ENCODE measurements around the gene EIF4B. TPM values are rescaled to one million over a fixed set of nuclear protein-coding genes. Genes with fewer than 3 reads are reported as not detected.

Gene EIF4B
- polyA plus RNA-seq, 1 experiment: 645 TPM

GRCh38 chr12:53064613-53065436 is 58.6 kb downstream of the EIF4B start:
- DNase-seq (ENCODE audit: low read depth, low spot score): no peak
- Histone ChIP-seq H3K27me3 (ENCODE audit: control insufficient read depth, insufficient read depth, low read length) (no peaks in the 10 kb centered on the region), H3K4me3 (ENCODE audit: low read depth, low read length) (no peak overlapping the region), H3K27ac (ENCODE audit: low read depth, low read length) (peak overlapping the region; percentile 80), H3K9me3 (ENCODE audit: control insufficient read depth, insufficient read depth, low read length) (no peaks in the 10 kb centered on the region)
- ChIA-PET CTCF (interaction anchor here (0.7 to 3.8 kb wide), 26 partner anchors 7 to 259 kb away, joined by 3 to 120 read pairs (median 8); partner anchors contain the start of genes AAAS, CSAD, IGFBP6 and SOAT2), POLR2A (interaction anchor here (1.1 to 3.3 kb wide), 10 partner anchors 9 to 133 kb away, joined by 3 to 48 read pairs (median 6); partner anchors contain the start of genes IGFBP6, SOAT2 and SPRYD3)
- no peak for TF ChIP-seq CTCF (IDR thresholded peaks at IDR 0.05; ENCODE audit: low read depth, low read length)

- ChIA-PET POLR2A (interaction anchor here (0.6 to 4.5 kb wide), 17 partner anchors 8 to 132 kb away, joined by 3 to 48 read pairs (median 4); partner anchors contain the start of genes CSAD, IGFBP6, SOAT2 and SPRYD3), CTCF (interaction anchor here (0.7 to 3.8 kb wide), 31 partner anchors 8 to 279 kb away, joined by 3 to 120 read pairs (median 7); partner anchors contain the start of genes AAAS, CSAD, ESPL1 and IGFBP6)
- DNase-seq (ENCODE audit: low read depth, low spot score): no peak
- Histone ChIP-seq H3K27ac (ENCODE audit: low read depth, low read length) (peak overlapping the region; percentile 80), H3K27me3 (ENCODE audit: control insufficient read depth, insufficient read depth, low read length) (no peaks in the 10 kb centered on the region), H3K9me3 (ENCODE audit: control insufficient read depth, insufficient read depth, low read length) (no peaks in the 10 kb centered on the region), H3K4me3 (ENCODE audit: low read depth, low read length) (no peak overlapping the region)
- TF ChIP-seq CTCF (IDR thresholded peaks at IDR 0.05; ENCODE audit: low read depth, low read length): no peak
Measured at GRCh38 chr12:53065470-53065869, 59.2 kb downstream of the EIF4B start.

- H3K27ac ChIP-seq (ENCODE audit: low read depth, low read length): peak overlapping the region; percentile 39
- H3K4me3 ChIP-seq (ENCODE audit: low read depth, low read length): no peak overlapping the region
- peak; percentile 88 for TF ChIP-seq CTCF (IDR thresholded peaks at IDR 0.05; ENCODE audit: low read depth, low read length)
- CTCF ChIA-PET: interaction anchor here (0.7 to 3.8 kb wide), 33 partner anchors 9 to 279 kb away, joined by 3 to 120 read pairs (median 7); partner anchors contain the start of genes AAAS, CSAD, ESPL1 and IGFBP6
- H3K9me3 ChIP-seq (ENCODE audit: control insufficient read depth, insufficient read depth, low read length): no peaks in the 10 kb centered on the region
- H3K27me3 ChIP-seq (ENCODE audit: control insufficient read depth, insufficient read depth, low read length): no peaks in the 10 kb centered on the region
- DNase-seq (ENCODE audit: low read depth, low spot score): no peak
- POLR2A ChIA-PET: interaction anchor here (0.5 to 4.5 kb wide), 19 partner anchors 9 to 131 kb away, joined by 3 to 48 read pairs (median 4); partner anchors contain the start of genes CSAD, IGFBP6, SOAT2 and SPRYD3
Measured at GRCh38 chr12:53065975-53066931, 60.0 kb downstream of the EIF4B start.

- H3K27ac ChIP-seq (ENCODE audit: low read depth, low read length): peak overlapping the region; percentile 39
- CTCF ChIA-PET: interaction anchor here (0.6 to 3.8 kb wide), 7 partner anchors 9 to 130 kb away, joined by 3 to 120 read pairs (median 16); partner anchors contain the start of genes IGFBP6, SOAT2 and SPRYD3
- TF ChIP-seq CTCF (IDR thresholded peaks at IDR 0.05; ENCODE audit: low read depth, low read length): no peak
- no peak overlapping the region for H3K4me3 ChIP-seq (ENCODE audit: low read depth, low read length)
- H3K27me3 ChIP-seq (ENCODE audit: control insufficient read depth, insufficient read depth, low read length): no peaks in the 10 kb centered on the region
- DNase-seq (ENCODE audit: low read depth, low spot score): no peak
- H3K9me3 ChIP-seq (ENCODE audit: control insufficient read depth, insufficient read depth, low read length): no peaks in the 10 kb centered on the region
- POLR2A ChIA-PET: interaction anchor here (0.6 to 4.5 kb wide), 7 partner anchors 13 to 166 kb away, joined by 3 to 33 read pairs (median 7); partner anchors contain the start of genes CSAD, SOAT2, SPRYD3 and ZNF740
Measured at GRCh38 chr12:53067074-53067992, 61.1 kb downstream of the EIF4B start.
